HG03565 (cell line): Measurements from ENCODE around the gene PCDH9.
"Not testable (repeated sequence)": the region's sequence is repeated elsewhere in the genome, so short reads cannot be mapped to it uniquely, and the experiment has no call there.

Source experiments
- ATAC-seq: cut with Tn5 transposase; IDR thresholded peaks from one replicate; pipeline ENCODE4 v1.9.1; 2021; ENCODE audit warnings: mild to moderate bottlenecking, moderate library complexity; ENCODE audit not compliant: unreplicated experiment

The PCDH9 gene

DNA sequence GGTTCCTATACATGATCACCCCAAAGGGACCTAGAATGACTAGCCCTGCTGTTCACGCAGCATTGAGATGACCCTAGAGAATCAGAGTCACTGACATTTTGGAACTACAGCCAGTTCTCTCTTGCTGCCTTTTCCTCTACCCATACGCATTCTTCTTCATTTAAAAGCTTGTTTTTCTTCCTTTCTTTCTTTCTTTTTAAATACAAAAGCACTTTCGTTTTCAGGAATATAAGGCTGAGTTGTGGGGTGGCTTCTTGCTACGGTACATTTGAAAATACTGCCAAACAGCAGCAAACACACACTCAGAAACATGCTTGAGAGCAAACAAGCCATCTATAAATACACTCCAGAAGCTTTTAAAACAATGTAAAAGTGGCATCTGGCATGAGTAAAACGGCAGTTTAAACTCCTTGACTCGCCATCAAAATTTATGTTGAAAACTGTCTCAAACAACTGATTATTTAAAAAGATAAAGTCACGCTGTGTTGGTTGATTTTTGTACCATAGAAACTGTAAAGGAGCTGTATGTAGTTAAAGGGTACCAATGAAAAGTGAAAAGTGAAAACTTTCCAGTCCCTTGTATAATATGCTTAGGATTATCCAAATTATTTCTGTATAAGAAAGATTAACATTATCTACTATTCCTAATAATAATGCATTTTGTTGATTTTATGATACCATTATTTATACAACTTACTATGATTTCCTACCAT is 95.6 kb downstream of the PCDH9 start:
- no peak for ATAC-seq

DNA sequence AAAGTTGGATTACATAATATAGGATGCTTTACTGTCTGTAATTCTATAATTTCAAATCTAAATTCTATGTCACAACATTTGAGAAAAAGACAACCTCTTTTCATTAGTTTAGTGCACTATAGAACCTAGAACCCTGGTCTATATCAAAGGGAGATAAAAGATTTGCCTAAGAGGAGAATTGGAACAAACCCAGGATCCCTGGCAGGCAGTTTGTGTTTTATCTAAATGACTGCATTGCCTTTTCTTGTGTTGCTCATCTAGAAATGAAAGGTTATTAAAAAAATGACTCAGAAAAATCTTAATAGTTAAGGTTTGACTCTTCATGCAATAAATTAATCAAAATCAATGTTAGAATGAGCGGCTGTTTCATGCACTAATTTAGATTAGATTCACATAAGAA is 96.7 kb downstream of the PCDH9 start:
- no peak for ATAC-seq

DNA sequence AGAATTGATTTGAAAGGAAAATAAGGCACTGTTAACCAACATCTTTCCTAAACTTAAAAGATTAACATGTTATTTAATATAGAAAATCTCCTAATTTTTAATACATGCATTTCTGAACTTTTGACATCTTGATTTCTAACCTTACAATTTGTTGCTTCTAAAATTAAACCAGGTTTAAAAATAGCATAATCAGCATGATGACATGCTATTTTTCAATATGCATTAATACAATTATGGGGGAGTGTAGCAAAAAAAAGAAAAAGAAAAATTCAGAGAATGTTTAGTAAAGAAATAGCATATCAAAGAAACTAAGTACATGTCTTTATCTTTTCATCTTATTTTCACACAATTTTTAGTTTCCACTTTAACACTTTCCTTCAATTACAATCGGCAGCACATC is 98.7 kb downstream of the PCDH9 start:
- ATAC-seq, result no peak

DNA sequence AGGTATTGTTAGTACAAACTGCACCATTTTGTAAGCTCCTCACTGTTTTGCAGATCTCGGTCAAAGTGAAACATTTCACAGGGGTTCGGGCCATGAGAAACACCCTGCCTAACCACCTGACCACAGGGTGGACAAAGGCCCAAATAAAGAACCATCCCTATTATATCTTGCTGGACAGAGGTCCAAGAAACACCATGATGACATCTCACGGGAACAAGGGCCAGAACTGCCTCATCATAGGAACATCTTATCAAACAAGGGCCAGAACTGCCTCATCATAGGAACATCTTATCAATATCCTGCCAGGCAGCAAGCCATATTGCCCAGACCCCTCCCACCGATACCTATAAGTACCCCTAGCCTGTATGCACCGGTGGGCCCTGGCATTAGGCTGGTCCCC is 99.7 kb downstream of the PCDH9 start:
- no peak for ATAC-seq

DNA sequence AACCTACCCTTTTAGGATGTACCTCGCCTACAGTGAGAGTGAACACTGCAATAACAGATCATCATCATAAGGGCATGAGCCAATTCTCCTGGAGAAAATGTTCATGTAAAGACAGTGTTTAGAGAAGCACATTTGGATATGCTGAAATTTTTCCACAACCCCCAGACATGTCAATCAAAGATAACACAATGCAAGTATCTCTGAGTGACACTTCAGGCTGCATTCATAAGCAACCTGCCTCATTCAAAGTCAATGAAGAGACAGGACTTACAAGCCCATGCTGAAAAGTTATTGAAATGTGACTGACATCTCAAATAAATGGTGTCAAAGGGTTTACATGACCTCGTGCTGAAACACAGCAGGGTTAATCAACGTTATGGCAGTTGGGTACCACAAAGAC is 102.0 kb downstream of the PCDH9 start:
- no peak for ATAC-seq

DNA sequence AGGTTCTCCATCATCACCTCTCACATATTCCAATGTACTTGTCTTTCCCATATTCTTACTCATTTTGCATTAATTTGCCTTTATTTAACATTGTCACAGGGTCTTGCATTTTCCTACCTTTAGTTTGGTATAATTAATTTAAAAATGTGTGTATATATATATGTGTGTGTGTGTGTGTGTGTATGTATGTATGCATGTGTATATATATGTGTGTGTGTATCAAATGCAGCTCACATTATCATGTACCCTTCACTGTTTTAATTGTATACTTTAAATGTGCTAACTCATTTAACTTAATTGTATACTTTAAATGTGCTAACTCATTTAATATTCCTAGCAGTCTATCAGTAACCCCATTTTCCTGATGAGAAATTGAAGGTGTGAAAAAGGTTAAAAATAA is 104.5 kb downstream of the PCDH9 start:
- ATAC-seq, result no peak

DNA sequence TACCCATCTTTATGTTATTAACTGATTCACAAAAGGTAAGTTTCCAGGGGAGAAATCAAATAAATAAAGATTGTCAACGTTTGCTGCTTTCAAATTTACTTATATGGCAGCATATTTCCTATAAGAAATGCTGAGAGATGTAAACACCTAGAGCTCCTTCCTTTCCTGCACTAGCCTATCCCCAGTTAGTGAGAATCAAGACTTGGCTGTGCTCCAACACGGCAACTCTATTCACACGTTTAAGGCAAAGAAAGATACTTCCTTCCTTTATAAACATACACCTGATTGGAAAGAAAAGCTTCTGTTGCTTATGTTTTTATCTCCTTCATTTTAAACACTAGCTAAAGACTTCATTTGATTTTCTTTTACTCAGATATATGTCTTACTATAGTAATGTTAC is 107.0 kb downstream of the PCDH9 start:
- ATAC-seq, result no peak

DNA sequence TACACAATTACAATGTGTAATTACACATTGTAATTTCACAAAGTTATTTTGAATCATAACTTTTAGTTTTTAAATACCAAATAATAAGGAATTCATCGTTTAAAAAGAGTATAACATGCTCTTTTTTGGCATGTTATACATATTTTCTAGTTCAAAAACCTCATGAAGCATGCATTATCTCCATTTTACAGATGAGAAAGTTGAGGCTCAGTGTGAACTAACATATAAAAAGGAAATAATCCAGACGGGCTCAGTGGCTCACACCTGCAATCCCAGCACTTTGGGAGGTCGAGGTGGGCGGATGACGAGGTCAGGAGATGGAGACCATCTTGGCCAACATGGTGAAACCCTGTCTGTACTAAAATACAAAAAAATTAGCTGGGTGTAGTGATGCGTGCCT is 107.9 kb downstream of the PCDH9 start:
- ATAC-seq, result no peak

DNA sequence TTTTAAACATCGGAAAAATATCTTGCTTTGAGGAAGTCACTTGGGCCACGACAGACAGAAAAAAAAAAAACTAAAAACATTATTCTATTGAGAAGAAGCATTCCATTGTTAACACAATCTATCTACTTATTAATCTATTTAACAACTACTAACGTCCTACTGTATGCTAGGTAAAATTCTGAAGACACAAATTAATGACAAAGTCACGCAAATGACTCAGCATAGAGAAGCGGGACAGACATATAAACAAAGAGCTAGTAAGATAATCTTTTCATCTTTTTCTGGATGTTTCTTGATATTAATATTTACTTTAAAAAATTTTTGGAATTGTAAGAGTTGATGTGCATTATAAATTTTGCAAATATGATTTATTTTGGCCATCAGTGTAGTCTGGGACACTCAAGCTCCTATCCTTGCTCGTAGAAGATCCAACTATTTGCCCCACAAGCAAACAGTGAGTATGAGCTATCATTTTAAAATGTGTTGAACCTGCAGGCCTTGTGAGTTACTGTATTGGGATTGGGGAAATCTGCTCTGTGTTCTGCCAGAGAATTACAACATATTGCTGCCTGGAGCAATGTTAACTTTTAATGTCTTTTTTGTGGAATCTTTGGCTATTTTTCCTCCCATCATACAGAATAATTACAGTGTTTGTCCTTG is 109.1 kb downstream of the PCDH9 start:
- no peak for ATAC-seq

DNA sequence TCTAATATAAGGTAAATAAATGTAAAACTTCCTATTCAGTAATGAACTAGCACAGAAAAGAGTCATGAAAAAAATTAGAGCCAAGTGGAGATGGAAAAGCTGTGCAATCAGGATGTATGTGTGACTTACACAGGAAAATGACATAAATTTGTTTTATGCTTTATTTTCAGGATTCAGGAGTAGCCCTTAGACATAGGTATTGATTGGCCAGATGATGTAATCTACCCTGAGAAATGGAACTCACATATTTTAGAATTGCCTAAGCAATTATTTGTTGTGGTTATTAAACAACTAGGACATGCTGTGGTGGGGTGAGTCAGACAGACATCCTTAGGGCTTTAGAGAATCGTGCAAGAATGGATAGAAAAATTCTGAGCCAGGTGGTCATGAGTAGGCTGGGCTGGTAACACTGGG is 110.6 kb downstream of the PCDH9 start:
- no peak for ATAC-seq

DNA sequence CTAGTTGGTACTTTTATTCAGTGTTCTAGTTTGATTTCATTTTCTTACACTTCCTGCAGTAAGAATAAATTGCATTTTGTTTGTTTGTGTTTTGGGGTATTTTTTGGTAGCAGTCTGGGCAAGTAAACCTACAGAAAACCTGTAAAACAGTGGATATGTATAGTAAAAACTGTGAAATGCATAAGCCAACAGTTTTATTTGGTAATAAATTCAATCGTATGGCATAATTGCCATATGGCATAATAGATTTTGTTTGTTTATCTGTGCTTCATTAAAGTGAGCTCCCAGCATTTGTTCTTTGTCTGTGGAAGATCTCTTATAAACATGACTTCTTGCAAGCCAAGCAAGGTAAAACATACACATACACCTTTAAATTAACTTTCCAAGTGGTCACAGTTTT is 111.9 kb downstream of the PCDH9 start:
- no peak for ATAC-seq

DNA sequence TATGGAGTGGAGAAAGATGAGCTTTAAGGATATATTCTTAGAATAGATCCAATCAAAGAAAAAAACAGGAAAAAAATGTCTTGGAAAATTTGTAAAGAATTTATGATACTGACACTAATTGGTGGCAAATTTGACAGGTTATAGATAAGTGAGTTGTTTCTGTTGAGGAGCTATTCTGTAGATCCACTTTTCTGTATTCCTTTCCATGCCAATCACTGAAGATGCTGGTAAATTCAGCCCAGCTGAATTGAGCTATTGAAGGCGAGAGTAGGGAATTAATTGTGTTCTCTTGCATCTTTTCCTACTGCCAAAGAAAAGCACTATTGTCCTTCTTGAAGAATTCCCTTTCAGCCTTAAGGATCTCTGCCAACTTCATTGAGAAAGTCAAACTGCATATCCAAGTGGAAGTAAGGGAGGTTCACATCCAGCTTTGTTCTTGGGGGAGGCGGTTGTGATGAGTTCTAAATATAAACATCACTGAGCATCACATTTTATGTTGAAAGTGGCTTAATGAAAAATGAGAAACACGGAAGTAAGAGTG is 113.1 kb downstream of the PCDH9 start:
- no peak for ATAC-seq

DNA sequence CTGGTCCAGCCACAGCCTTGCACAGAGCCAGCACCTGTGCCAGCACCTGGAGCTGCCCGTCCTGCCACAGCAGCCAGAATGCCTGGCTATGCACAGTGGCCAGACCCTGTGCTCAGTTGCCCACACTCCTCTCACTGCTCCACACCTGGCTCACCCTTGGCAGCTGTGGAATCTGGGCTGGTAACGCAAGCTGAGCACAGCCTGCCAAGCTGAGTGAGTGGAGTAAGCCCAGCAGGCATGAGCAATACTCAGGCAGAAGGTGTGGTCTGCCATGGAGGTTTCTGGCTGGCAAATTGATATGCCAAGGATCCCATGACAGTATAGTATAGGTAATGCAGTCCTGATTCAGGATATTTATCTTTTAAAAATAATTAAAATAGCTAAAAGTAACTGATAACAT is 122.2 kb downstream of the PCDH9 start:
- ATAC-seq, result no peak

DNA sequence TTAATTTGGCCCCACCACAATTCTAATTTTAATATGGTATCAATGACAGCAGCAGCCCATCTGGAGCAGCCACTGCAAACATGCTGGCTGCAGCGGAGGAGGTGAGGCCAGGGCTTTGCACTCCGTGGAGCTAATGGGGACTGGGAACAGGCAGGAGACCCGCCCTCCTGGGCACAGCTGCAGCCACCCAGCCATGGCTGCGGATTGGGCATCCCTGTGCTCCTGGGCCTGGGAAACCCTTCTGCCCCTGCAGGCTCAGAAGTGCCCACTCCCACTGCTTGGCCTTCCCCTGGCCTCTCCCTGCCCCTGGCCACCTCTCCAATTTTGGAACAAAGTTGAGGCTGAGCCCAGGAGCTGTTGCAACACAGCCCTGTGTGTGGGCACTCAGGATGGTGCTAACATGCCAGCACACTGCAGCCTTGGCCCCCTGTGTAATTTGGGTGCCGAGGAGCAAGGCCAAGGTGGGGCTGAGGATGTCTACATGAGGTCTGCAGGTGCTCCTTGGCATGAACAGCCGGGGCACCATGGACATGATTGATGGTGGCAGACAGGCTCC is 123.6 kb downstream of the PCDH9 start:
- ATAC-seq, result no peak

DNA sequence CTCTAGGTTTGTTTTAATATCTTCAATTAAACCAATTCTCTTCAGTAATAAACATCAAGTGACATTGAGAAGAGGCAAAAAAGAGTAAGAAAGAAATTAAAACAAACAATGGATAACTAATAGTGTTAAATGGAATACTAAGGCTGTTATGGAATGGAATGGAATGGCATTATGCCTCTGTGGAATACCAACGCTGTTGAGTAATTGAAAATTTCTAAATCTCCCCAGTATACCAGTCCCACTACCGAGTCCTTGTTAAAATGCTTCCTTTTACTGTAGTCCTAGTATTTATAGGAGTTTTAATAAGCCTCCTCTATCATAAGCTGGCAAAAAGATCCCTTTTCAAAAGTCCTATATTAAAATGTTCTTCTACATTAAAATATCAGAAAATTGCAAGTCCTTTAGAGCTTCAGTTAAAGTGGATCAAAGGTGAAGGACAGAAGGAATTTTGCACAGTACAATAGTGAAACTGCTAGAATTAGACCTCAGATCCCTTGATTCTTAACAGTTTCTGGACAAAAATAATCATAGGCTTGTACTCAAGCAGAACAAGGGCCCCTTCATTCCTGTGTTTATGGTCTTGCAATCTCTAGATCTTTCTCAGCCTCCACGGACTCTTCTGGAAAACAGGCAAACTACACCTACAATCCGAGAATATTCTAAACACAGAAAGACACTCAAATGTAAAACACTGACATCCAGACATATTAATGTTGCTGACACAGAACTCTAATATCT is 128.2 kb downstream of the PCDH9 start:
- ATAC-seq, result no peak

DNA sequence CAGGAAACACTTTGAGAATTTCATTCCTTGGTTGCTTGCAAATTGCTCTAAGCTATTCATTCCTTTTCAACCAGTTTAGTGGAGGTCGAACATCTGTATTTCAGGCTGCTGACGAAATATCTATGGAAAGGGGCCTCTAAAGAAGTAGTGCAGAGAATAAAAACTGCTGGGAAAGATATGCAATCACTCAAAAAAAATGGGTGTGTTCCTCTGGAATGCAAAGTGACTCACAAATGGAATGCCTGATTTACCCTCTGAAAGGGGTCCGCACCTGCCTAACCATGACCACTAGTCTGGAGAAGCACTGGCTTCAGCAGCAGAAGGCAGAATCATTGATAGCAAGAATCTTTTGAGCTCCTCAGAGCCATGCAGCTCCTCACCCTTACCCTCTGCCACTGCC is 129.4 kb downstream of the PCDH9 start:
- ATAC-seq, result no peak

DNA sequence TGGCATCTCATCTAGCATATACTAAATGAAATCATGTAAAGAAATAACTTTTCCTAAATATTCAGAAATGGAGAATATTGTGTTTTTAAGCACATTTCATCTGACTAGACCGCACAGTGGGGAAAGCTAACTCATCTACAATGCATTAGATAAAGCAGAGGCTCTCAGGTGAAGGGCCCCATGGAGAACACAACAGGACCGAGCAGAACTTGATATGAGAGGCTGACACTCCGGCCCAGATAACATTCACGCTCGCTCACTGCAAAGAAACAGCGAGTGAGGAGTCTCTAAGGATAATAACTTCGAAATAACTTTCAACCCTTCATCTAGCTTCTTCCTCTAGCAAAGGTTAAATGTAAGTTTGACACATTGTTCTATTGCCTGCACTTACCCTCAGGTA is 130.6 kb downstream of the PCDH9 start:
- ATAC-seq, result no peak

DNA sequence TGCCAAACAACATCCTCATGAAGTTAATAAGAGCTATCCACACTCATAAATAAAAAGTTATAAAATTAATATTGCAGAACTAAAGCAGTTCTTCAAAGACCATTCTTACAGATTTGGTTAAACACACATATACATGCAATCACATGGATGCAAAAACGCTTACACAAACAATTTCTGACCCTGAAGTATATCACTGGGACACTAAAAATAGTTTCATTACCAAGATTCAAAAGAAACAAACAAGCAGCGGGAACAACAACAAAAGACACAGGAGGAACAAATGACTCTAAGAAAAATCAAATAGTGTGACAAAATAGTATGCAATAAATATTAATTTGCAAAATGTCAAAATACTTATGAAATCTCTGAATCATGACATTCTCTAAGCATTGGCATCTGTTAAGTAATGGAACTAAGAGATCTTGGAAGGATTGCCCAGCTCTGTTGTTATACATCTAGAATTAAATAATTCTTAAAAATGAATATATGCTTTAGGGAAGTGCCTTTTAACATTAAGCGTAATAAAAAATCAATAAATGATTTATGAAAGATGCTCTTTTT is 132.2 kb downstream of the PCDH9 start:
- ATAC-seq, result no peak

DNA sequence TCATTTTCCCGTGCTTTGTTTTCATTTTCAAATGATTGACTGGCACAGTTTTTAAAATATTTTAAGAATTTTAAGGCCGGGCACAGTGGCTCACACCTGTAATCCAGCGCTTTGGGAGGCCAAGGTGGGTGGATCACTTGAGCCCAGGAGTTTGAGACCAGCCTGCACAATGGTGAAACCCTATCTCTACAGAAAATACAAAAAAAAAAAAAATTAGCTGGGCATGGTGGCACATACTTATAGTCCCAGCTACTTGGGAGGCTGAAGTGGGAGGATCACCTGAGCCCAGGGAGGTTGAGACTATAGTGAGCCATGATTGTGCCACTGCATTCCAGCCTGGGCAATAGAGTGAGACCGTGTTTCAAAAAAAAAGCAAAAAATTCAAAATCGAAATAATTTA is 133.2 kb downstream of the PCDH9 start:
- ATAC-seq, result not testable (repeated sequence)

DNA sequence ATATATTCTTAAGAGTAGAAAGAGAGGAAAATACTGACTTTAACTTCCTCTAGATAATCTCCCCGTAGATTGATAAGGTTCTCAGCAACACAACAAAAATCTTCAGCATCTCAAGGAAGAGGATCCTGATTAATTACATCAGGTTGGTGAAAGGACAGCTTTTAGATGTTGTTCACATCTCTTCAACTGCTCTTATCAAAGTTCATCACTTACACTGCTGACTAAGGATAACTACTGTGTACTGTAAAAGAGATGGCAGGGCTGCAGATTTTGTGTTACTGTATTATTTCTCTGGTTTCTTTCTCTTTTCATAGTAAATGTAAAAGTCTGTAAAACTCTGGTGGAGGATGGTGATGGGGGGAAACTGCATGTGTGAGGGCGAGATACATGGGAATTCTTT is 133.7 kb downstream of the PCDH9 start:
- no peak for ATAC-seq

DNA sequence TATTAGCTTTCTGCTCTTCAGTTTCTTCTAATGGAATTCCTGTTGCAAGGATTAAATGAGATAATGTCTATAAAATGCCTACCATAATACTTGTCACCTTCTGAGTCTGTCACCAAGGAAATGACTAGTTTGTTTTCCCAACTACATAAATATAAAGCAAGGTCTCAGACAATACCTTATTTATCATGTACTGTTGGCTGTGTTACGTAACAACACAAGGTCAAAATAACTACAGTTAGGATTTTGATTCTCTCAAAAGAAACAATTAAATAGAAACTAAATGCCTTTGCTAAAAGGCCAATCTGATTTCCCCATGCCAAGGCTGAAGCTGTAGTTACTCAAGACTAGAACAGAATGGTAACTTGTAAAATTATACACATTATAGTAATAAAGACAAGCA is 134.5 kb downstream of the PCDH9 start:
- no peak for ATAC-seq
